Stimulated activated CD8-positive, alpha-beta memory T cell treated with anti-CD3 and anti-CD28 coated beads, Interleukin-7, amount 100 ng/mL, for 4 hours (primary cell): ENCODE results near the gene B3GALT2.

Source experiments
- DNase-seq, 2 donors: peaks; one replicate each; pipeline ENCODE4 v3.0.0-alpha.2; 2020; ENCODE audit warnings: low read depth in 2 of 2

The B3GALT2 gene

GRCh38 chr1:193181985-193182384, 4.4 kb downstream of the B3GALT2 start:
- DNase-seq, result no peak

- DNase-seq, result no peak
Measured at GRCh38 chr1:193181536-193181935, 4.9 kb downstream of the B3GALT2 start.

- DNase-seq, result no peak
Measured at GRCh38 chr1:193179094-193179493, 7.3 kb downstream of the B3GALT2 start.

GRCh38 chr1:193176788-193177187, 9.6 kb downstream of the B3GALT2 start:
- no peak for DNase-seq

GRCh38 chr1:193176113-193176512, 10.3 kb downstream of the B3GALT2 start:
- no peak for DNase-seq

- no peak for DNase-seq
Measured at GRCh38 chr1:193157360-193157759, 29.1 kb downstream of the B3GALT2 start.

GRCh38 chr1:193156822-193157142, 29.6 kb downstream of the B3GALT2 start:
- no peak for DNase-seq

GRCh38 chr1:193156117-193156821, 30.1 kb downstream of the B3GALT2 start:
- no peak for DNase-seq

GRCh38 chr1:193144999-193145398, 41.4 kb downstream of the B3GALT2 start:
- no peak for DNase-seq

- no peak for DNase-seq
Measured at GRCh38 chr1:193144361-193144938, 42.0 kb downstream of the B3GALT2 start.

- no peak for DNase-seq
Measured at GRCh38 chr1:193143285-193143684, 43.1 kb downstream of the B3GALT2 start.

- no peak for DNase-seq
Measured at GRCh38 chr1:193142409-193142808, 44.0 kb downstream of the B3GALT2 start.

GRCh38 chr1:193141804-193142203, 44.6 kb downstream of the B3GALT2 start:
- no peak for DNase-seq

GRCh38 chr1:193140254-193140653, 46.2 kb downstream of the B3GALT2 start:
- DNase-seq, result no peak

GRCh38 chr1:193131266-193131860, 55.0 kb downstream of the B3GALT2 start:
- DNase-seq, result no peak
